HL-60 (cell line): ENCODE measurements around the gene IGSF9.

ENCODE experiments used
- DNase-seq, 2 experiments: peaks; one replicate each; pipeline ENCODE4 v3.0.0-alpha.2; 2010 to 2020; ENCODE audit warnings: low read depth in 1 of 2, low spot score in 1 of 2
- H3K27ac ChIP-seq: fragments of 250-450 bp; sonication (Bioruptor Pico); replicated peaks from 2 replicates; pipeline ENCODE4 v1.5.1; 2020; ENCODE audit warnings: mild to moderate bottlenecking, moderate library complexity
- H3K27me3 ChIP-seq: fragments of 250-450 bp; sonication (Bioruptor Pico); 2 replicates; pipeline ENCODE4 v1.5.1; 2021; ENCODE audit warnings: mild to moderate bottlenecking, moderate library complexity; ENCODE audit not compliant: insufficient read depth, poor library complexity, severe bottlenecking
- H3K4me3 ChIP-seq: replicated peaks from 2 replicates; pipeline ENCODE4 v1.5.1; 2011; ENCODE audit warnings: mild to moderate bottlenecking, control low read depth, low read length; ENCODE audit not compliant: insufficient read depth
- CTCF ChIP-seq: IDR thresholded peaks from one replicate; pipeline ENCODE4 v1.5.1; 2011; ENCODE audit warnings: low read length, control low read depth, inconsistent platforms; ENCODE audit not compliant: insufficient read depth
- GABPA ChIP-seq: IDR thresholded peaks from 2 replicates; pipeline ENCODE4 v1.6.1; 2012; ENCODE audit warnings: low read depth
- POLR2AphosphoS5 ChIP-seq: IDR thresholded peaks from 2 replicates; pipeline ENCODE4 v1.6.1; 2012; ENCODE audit warnings: low read depth
- REST ChIP-seq: IDR thresholded peaks from 2 replicates; pipeline ENCODE4 v1.6.1; 2012; ENCODE audit warnings: low read depth; ENCODE audit not compliant: insufficient replicate concordance
- SPI1 ChIP-seq: IDR thresholded peaks from 2 replicates; pipeline ENCODE4 v1.6.1; 2012; ENCODE audit warnings: low read depth, mild to moderate bottlenecking, borderline replicate concordance

The IGSF9 gene

GRCh38 chr1:159957824-159958268 is 12.4 kb upstream of the IGSF9 start:
- no peak for TF ChIP-seq REST
- no peak for TF ChIP-seq GABPA
- TF ChIP-seq CTCF: no peak
- TF ChIP-seq POLR2AphosphoS5: no peak
- TF ChIP-seq SPI1: no peak
- DNase-seq: no peak
- H3K27me3 ChIP-seq: peaks cover 4% of the 10 kb centered on the region

GRCh38 chr1:159955456-159955855 is 10.0 kb upstream of the IGSF9 start:
- Histone ChIP-seq H3K27ac (no peak overlapping the region), H3K27me3 (peaks cover 4% of the 10 kb centered on the region), H3K4me3 (no peak overlapping the region)
- TF ChIP-seq GABPA: no peak
- TF ChIP-seq SPI1: no peak
- no peak for TF ChIP-seq POLR2AphosphoS5
- TF ChIP-seq REST: no peak
- no peak for TF ChIP-seq CTCF
- no peak for DNase-seq

More at GRCh38 chr1:159957824-159958268, 12.4 kb upstream of the IGSF9 start:
- H3K4me3 ChIP-seq: no peak overlapping the region
- no peak overlapping the region for H3K27ac ChIP-seq

GRCh38 chr1:159953536-159954515 is 8.4 kb upstream of the IGSF9 start, which contains the start of gene SLAMF9:
Gene SLAMF9 (minus strand): TSS chr1:159954237. CDS start chr1:159954137, 100 bp downstream.
- no peak within 1 kb of the TSS for H3K27ac ChIP-seq
- peaks cover 4% of the 10 kb centered on the region for H3K27me3 ChIP-seq
- no peak for TF ChIP-seq POLR2AphosphoS5
- TF ChIP-seq GABPA: no peak
- TF ChIP-seq SPI1: no peak
- no peak for TF ChIP-seq CTCF
- TF ChIP-seq REST: no peak
- no peak within 1 kb of the TSS for H3K4me3 ChIP-seq
- DNase-seq: no peak
